ENCODE data around the gene HDAC9.

- TF ChIP-seq, protein P1, sequence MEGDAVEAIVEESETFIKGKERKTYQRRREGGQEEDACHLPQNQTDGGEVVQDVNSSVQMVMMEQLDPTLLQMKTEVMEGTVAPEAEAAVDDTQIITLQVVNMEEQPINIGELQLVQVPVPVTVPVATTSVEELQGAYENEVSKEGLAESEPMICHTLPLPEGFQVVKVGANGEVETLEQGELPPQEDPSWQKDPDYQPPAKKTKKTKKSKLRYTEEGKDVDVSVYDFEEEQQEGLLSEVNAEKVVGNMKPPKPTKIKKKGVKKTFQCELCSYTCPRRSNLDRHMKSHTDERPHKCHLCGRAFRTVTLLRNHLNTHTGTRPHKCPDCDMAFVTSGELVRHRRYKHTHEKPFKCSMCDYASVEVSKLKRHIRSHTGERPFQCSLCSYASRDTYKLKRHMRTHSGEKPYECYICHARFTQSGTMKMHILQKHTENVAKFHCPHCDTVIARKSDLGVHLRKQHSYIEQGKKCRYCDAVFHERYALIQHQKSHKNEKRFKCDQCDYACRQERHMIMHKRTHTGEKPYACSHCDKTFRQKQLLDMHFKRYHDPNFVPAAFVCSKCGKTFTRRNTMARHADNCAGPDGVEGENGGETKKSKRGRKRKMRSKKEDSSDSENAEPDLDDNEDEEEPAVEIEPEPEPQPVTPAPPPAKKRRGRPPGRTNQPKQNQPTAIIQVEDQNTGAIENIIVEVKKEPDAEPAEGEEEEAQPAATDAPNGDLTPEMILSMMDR (IDR thresholded peaks at IDR 0.05) = no peak
- no peak for TF ChIP-seq EZH2 (IDR thresholded peaks at IDR 0.05)
These were observed 98.2 kb downstream of the HDAC9 start for GRCh38 chr7:18593602-18594279.
